Measurements from ENCODE around the gene ARF3.

ARF3 gene

GRCh38 chr12:48966177-48966895 is 9.0 kb upstream of the ARF3 start:
- DNase-seq (ENCODE audit: low read depth in 2 of 2) = no peak

- DNase-seq (ENCODE audit: low read depth in 2 of 2) = no peak
Measured at GRCh38 chr12:48965298-48965838, 8.1 kb upstream of the ARF3 start.

GRCh38 chr12:48961801-48962200 is 4.5 kb upstream of the ARF3 start:
- no peak for DNase-seq (ENCODE audit: low read depth in 2 of 2)

- no peak for DNase-seq (ENCODE audit: low read depth in 2 of 2)
Measured at GRCh38 chr12:48961331-48961730, 4.0 kb upstream of the ARF3 start.

GRCh38 chr12:48960834-48961233 is 3.5 kb upstream of the ARF3 start:
- DNase-seq (ENCODE audit: low read depth in 2 of 2) = no peak

GRCh38 chr12:48958049-48958388 is 732 bp upstream of the ARF3 start:
- no peak for DNase-seq (ENCODE audit: low read depth in 2 of 2)

- DNase-seq (ENCODE audit: low read depth in 2 of 2) = no peak
Measured at GRCh38 chr12:48956279-48957140, 777 bp downstream of the ARF3 start.

GRCh38 chr12:48954841-48955501 is 2.3 kb downstream of the ARF3 start:
- no peak for DNase-seq (ENCODE audit: low read depth in 2 of 2)

GRCh38 chr12:48954061-48954460 is 3.2 kb downstream of the ARF3 start:
- no peak for DNase-seq (ENCODE audit: low read depth in 2 of 2)

GRCh38 chr12:48952691-48953090 is 4.6 kb downstream of the ARF3 start:
- DNase-seq (ENCODE audit: low read depth in 2 of 2) = no peak

- DNase-seq (ENCODE audit: low read depth in 2 of 2) = no peak
Measured at GRCh38 chr12:48947727-48948126, 9.6 kb downstream of the ARF3 start.

GRCh38 chr12:48946943-48947342 is 10.3 kb downstream of the ARF3 start:
- no peak for DNase-seq (ENCODE audit: low read depth in 2 of 2)

- no peak for DNase-seq (ENCODE audit: low read depth in 2 of 2)
Measured at GRCh38 chr12:48946205-48946604, 11.1 kb downstream of the ARF3 start.

GRCh38 chr12:48943221-48943620 is 14.1 kb downstream of the ARF3 start:
- no peak for DNase-seq (ENCODE audit: low read depth in 2 of 2)

- no peak for DNase-seq (ENCODE audit: low read depth in 2 of 2)
Measured at GRCh38 chr12:48940181-48940580, 17.1 kb downstream of the ARF3 start.

- DNase-seq (ENCODE audit: low read depth in 2 of 2) = no peak
Measured at GRCh38 chr12:48938805-48939204, 18.5 kb downstream of the ARF3 start.

- DNase-seq (ENCODE audit: low read depth in 2 of 2) = no peak
Measured at GRCh38 chr12:48937170-48937569, 20.1 kb downstream of the ARF3 start.

- DNase-seq (ENCODE audit: low read depth in 2 of 2) = peak; percentile 53 to 66
Measured at GRCh38 chr12:48936379-48936979, 20.8 kb downstream of the ARF3 start.

GRCh38 chr12:48934312-48934706 is 23.0 kb downstream of the ARF3 start:
- DNase-seq (ENCODE audit: low read depth in 2 of 2) = no peak

GRCh38 chr12:48933664-48934311 is 23.5 kb downstream of the ARF3 start:
- no peak for DNase-seq (ENCODE audit: low read depth in 2 of 2)

- no peak for DNase-seq (ENCODE audit: low read depth in 2 of 2)
Measured at GRCh38 chr12:48932878-48933277, 24.4 kb downstream of the ARF3 start.

- DNase-seq (ENCODE audit: low read depth in 2 of 2) = no peak
Measured at GRCh38 chr12:48930475-48930874, 26.8 kb downstream of the ARF3 start.

All from stimulated activated CD8-positive, alpha-beta memory T cell treated with anti-CD3 and anti-CD28 coated beads, Interleukin-15, amount 100 ng/mL, for 4 hours (primary cell).